ENCODE measurements around the gene ANKRD44. TPM values are rescaled to one million over a fixed set of nuclear protein-coding genes. Genes with fewer than 3 reads are reported as not detected.

The ANKRD44 gene
- total and polyA plus RNA-seq, 2 of the 8 experiments (the other 6 are each of a cell fraction or from before 2014, with no cell fraction given) = 1.2 to 1.3 TPM

GRCh38 chr2:197307236-197307932, 3.2 kb downstream of the ANKRD44 start (continued):
- TF ChIP-seq CHD7 (IDR thresholded peaks at IDR 0.05; ENCODE audit: insufficient replicate concordance, low read length) = no peak
- TF ChIP-seq GTF2F1 (IDR thresholded peaks at IDR 0.05; ENCODE audit: borderline replicate concordance, low read depth, low read length) = no peak
- TF ChIP-seq HDAC2 (IDR thresholded peaks at IDR 0.05; ENCODE audit: borderline replicate concordance in 1 of 2, low read depth in 2 of 2, low read length in 2 of 2) = no peak
- TF ChIP-seq KDM1A (IDR thresholded peaks at IDR 0.05; ENCODE audit: borderline replicate concordance, low read length) = no peak
- no peak for TF ChIP-seq HDAC6 (IDR thresholded peaks at IDR 0.05; ENCODE audit: low read depth, low read length)
- no peak for TF ChIP-seq BCL11A (IDR thresholded peaks at IDR 0.05; ENCODE audit: low read depth in 2 of 2, low read length in 2 of 2)
- no peak for TF ChIP-seq EP300 (IDR thresholded peaks at IDR 0.05; ENCODE audit: borderline replicate concordance in 1 of 2, low read depth in 2 of 2, low read length in 2 of 2)
- TF ChIP-seq TAF1 (IDR thresholded peaks at IDR 0.05; ENCODE audit: low read depth, low read length) = no peak
- no peak for TF ChIP-seq TAF7 (optimal IDR thresholded peaks at IDR 0.05; ENCODE audit: borderline replicate concordance, low read depth, low read length)
- no peak for TF ChIP-seq SIRT6 (IDR thresholded peaks at IDR 0.05; ENCODE audit: low read length)

Measured in H1 (cell line).